ENCODE results near the gene LIN52. TPM values are rescaled to one million over a fixed set of nuclear protein-coding genes. Genes with fewer than 3 reads are reported as not detected.

LIN52 gene
- polyA plus RNA-seq, 2 of the 4 experiments (the other 2 are of a cell fraction), result 9.3 to 10.8 TPM

DNA sequence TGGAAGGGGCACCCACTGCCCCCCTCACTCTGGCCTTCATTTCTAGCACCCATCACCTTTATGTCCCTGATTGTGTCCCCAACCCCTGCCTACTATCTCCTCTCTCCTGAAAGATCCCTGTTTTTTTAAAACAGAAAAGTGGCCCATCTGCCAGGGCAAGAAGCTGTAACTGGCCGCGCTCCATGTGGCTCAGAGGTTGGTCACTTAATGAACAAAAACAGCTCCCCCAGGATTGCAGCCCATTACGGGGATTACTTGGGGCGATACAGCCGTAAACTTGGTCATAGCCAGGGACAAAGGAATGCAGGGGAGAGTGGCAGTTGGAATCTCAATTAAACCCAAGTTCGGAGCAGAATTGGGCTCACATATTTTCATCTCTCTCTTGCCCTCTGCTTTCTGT, 119.7 kb downstream of the LIN52 start:
- H3K9me3 ChIP-seq, result no peaks in the 10 kb centered on the region
- ATAC-seq, result no peak
- no peak for DNase-seq (ENCODE audit: low read depth in 1 of 2, low spot score in 1 of 2)
- ChIA-PET POLR2A (interaction anchor here (0.6 kb wide), 1 partner anchor 115 kb away, joined by 3 read pairs; no protein-coding TSS in a partner anchor), CTCF (interaction anchor here (0.5 to 1.0 kb wide), 4 partner anchors 10 to 558 kb away, joined by 3 to 4 read pairs (median 3); no protein-coding TSS in a partner anchor)
- TF ChIP-seq CHD2 (IDR thresholded peaks at IDR 0.05; ENCODE audit: low read length, partially characterized antibody) (no peak), RAD21 (conservative IDR thresholded peaks at IDR 0.05 in 1 of 2, IDR thresholded peaks at IDR 0.05 in 1 of 2) (no peak), RFX5 (IDR thresholded peaks at IDR 0.05) (no peak), SREBF2 (IDR thresholded peaks at IDR 0.05) (no peak), MAFK (IDR thresholded peaks at IDR 0.05; ENCODE audit: partially characterized antibody) (no peak), HEYL (CRISPR knock-in tag; IDR thresholded peaks at IDR 0.05) (no peak), FOSB (CRISPR knock-in tag; IDR thresholded peaks at IDR 0.05) (no peak), NPAS2 (CRISPR knock-in tag; IDR thresholded peaks at IDR 0.05; ENCODE audit: borderline replicate concordance) (no peak), CBX8 (IDR thresholded peaks at IDR 0.05) (no peak), EP300 (IDR thresholded peaks at IDR 0.05) (no peak), GATA3 (IDR thresholded peaks at IDR 0.05; ENCODE audit: borderline replicate concordance) (no peak), CBX2 (IDR thresholded peaks at IDR 0.05; ENCODE audit: borderline replicate concordance, low read depth) (no peak), EHF (CRISPR knock-in tag; IDR thresholded peaks at IDR 0.05) (no peak), POLR2AphosphoS2 (conservative IDR thresholded peaks at IDR 0.05; ENCODE audit: low read length) (no peak), RNF2 (IDR thresholded peaks at IDR 0.05; ENCODE audit: borderline replicate concordance, low read depth) (no peak), CEBPB (IDR thresholded peaks at IDR 0.05) (no peak), TFCP2L1 (CRISPR knock-in tag; IDR thresholded peaks at IDR 0.05) (no peak)
- TF ChIP-seq, protein P1, sequence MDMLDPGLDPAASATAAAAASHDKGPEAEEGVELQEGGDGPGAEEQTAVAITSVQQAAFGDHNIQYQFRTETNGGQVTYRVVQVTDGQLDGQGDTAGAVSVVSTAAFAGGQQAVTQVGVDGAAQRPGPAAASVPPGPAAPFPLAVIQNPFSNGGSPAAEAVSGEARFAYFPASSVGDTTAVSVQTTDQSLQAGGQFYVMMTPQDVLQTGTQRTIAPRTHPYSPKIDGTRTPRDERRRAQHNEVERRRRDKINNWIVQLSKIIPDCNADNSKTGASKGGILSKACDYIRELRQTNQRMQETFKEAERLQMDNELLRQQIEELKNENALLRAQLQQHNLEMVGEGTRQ (IDR thresholded peaks at IDR 0.05), result no peak
- TF ChIP-seq, protein P2, sequence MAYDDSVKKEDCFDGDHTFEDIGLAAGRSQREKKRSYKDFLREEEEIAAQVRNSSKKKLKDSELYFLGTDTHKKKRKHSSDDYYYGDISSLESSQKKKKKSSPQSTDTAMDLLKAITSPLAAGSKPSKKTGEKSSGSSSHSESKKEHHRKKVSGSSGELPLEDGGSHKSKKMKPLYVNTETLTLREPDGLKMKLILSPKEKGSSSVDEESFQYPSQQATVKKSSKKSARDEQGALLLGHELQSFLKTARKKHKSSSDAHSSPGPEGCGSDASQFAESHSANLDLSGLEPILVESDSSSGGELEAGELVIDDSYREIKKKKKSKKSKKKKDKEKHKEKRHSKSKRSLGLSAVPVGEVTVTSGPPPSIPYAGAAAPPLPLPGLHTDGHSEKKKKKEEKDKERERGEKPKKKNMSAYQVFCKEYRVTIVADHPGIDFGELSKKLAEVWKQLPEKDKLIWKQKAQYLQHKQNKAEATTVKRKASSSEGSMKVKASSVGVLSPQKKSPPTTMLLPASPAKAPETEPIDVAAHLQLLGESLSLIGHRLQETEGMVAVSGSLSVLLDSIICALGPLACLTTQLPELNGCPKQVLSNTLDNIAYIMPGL (CRISPR knock-in tag; IDR thresholded peaks at IDR 0.05; ENCODE audit: borderline replicate concordance), result no peak
- TF ChIP-seq, protein P3, sequence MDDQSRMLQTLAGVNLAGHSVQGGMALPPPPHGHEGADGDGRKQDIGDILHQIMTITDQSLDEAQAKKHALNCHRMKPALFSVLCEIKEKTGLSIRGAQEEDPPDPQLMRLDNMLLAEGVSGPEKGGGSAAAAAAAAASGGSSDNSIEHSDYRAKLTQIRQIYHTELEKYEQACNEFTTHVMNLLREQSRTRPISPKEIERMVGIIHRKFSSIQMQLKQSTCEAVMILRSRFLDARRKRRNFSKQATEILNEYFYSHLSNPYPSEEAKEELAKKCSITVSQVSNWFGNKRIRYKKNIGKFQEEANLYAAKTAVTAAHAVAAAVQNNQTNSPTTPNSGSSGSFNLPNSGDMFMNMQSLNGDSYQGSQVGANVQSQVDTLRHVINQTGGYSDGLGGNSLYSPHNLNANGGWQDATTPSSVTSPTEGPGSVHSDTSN (IDR thresholded peaks at IDR 0.05), result no peak
- H3K27ac ChIP-seq, result no peak overlapping the region
- H3K4me2 ChIP-seq, result no peak overlapping the region
- H3K4me3 ChIP-seq, result no peak overlapping the region
- H3K4me1 ChIP-seq, result no peaks in the 10 kb centered on the region
- 87% methylated on average over 6 of the region's 6 CpGs for WGBS (ENCODE audit: missing lambda C conversion rate)
- no peak for FAIRE-seq

DNA sequence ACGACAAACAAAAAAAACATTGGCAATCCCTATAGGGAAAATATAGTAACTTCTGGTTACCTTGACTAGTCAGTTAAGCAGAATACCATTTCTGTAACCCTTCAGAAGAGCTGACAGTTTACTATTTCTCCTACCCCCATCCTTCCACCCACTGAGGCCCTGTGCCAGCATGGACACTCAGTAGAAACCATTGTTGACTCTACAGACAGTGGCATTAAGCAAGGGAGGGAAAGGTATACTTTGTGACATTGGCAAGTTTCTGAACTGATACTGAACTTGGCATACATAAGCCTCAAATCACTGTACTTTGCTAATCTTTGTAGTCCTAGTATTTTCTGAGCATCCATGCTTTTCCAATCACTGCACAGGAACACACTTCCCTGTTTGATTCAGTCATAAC, 121.1 kb downstream of the LIN52 start:
- ChIA-PET POLR2A (no interaction called here), CTCF (interaction anchor here (0.6 to 1.2 kb wide), 2 partner anchors 23 to 85 kb away, joined by 3 read pairs; no protein-coding TSS in a partner anchor)
- no peak for TF ChIP-seq CBX8 (IDR thresholded peaks at IDR 0.05)
- no peak for TF ChIP-seq GATA3 (IDR thresholded peaks at IDR 0.05; ENCODE audit: borderline replicate concordance)
- no peak for DNase-seq (ENCODE audit: low read depth in 1 of 2, low spot score in 1 of 2)
- no peaks in the 10 kb centered on the region for H3K9me3 ChIP-seq
- FAIRE-seq, result no peak
- no peak for ATAC-seq
- no peak overlapping the region for H3K27ac ChIP-seq
- H3K4me3 ChIP-seq, result no peak overlapping the region
- H3K4me1 ChIP-seq, result no peaks in the 10 kb centered on the region
- no peak overlapping the region for H3K4me2 ChIP-seq
- 83% methylated on average over 1 of the region's 1 CpG for WGBS (ENCODE audit: missing lambda C conversion rate)

DNA sequence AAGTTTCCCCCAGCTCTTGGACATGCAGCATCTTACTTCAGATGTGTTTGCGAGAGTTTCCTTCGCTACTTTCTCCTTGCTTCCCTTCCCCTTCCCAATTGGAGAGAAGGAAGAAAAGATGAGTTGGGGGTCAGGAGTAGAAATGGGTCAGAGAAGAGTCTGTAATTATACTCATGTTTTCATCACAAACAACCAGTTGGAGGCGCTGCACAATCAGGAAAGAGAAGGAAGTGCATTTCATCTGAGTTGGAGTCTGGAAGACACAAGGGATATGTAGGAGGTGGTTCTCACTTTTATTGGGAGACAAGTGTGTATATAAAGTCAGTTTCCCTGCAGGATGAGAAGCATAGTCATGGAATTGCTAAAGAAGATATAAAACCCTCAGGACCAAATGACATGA, 123.2 kb downstream of the LIN52 start:
- Histone ChIP-seq H3K4me2 (no peak overlapping the region), H3K27ac (no peak overlapping the region), H3K9me3 (no peaks in the 10 kb centered on the region), H3K4me1 (no peaks in the 10 kb centered on the region), H3K4me3 (no peak overlapping the region)
- ChIA-PET CTCF (interaction anchor here (0.9 to 1.3 kb wide), 6 partner anchors 10 to 271 kb away, joined by 3 to 6 read pairs (median 3); no protein-coding TSS in a partner anchor), POLR2A (no interaction called here)
- TF ChIP-seq HDAC2 (IDR thresholded peaks at IDR 0.05) (no peak), RAD21 (conservative IDR thresholded peaks at IDR 0.05 in 1 of 2, IDR thresholded peaks at IDR 0.05 in 1 of 2) (peak in 1 of 2 experiments; percentile 15; a peak in 2 of 5 replicates), EHF (CRISPR knock-in tag; IDR thresholded peaks at IDR 0.05) (no peak), HEYL (CRISPR knock-in tag; IDR thresholded peaks at IDR 0.05) (no peak)
- peak in 1 of 2 experiments; percentile 7 for DNase-seq (ENCODE audit: low read depth in 1 of 2, low spot score in 1 of 2)
- no peak for FAIRE-seq
- WGBS (ENCODE audit: missing lambda C conversion rate), result 76% methylated on average over 3 of the region's 3 CpGs
- no peak for ATAC-seq
